Raji (cell line): ENCODE results near the gene DLST.

Source experiments
- POLR2A ChIP-seq: IDR thresholded peaks from 2 replicates; pipeline ENCODE4 v1.6.1; 2011; ENCODE audit warnings: low read depth, low read length, control low read depth; ENCODE audit not compliant: insufficient read depth

DLST gene

GRCh38 chr14:74947353-74948227 lies 65.9 kb downstream of the DLST start:
- TF ChIP-seq POLR2A = no peak

DNA sequence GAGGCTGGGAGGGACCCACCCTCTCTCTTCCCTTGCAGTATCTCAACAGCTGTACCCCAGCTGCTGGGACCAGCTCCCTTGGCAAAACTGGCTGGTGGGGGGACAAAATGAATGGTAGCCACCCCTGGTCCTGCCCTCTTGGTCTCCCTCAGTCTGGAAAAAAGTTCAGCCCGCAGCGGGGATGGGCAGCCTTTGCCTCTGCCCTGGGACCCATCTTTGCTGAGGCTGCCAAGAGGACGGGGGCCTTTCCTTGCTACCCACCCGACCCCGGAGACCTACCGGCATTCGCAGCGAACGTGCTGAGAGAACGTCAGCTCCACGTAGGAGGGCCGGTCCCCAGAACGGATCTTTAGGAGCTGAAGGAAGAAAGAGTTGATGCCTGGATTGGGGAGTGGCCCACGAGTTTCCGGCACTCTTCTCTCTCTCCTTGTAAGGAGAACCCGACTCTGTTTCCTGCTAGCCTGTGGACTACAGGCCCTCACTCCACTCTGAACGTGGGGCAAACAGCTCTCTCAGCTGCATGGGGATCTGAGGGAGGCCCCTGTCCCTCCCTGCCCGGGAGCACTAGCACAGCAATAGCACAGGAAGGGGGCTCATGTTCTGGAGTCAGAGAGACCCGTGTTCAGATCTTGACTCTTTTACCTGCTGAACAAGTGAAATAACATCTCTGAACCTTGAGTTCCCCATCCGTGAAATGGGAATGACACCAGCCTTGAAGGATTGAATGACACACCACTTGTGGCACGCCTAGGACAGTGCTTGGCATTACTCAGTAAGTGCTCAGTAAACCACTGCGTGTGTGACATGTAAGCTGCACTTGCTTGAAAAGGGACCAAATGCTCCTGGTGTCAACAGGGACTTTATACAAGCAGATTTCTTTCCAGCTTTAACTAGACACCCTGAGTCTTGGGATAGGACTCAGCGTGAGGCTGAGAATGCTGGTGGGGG lies 66.8 kb downstream of the DLST start:
- TF ChIP-seq POLR2A = no peak

DNA sequence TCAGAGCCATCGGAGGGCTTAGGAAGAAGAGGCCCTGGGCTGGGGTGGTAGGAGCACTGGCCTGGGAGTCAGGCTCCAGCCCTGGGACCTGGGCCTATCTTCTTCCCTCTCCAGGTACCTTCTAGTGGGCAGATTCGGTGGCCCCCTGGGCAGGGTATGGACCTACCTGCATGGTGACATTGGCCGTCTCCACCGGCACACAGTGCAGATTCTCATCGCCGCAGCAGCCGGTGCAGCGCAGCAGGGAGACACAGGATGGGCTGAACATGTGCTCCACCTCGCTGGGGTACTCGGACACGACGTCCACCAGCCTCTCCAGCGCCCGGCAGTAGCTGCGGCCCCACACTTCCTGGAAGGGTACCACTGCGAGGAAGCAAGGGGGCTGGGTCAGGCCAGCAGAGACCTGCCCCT lies 67.5 kb downstream of the DLST start:
- no peak for TF ChIP-seq POLR2A

DNA sequence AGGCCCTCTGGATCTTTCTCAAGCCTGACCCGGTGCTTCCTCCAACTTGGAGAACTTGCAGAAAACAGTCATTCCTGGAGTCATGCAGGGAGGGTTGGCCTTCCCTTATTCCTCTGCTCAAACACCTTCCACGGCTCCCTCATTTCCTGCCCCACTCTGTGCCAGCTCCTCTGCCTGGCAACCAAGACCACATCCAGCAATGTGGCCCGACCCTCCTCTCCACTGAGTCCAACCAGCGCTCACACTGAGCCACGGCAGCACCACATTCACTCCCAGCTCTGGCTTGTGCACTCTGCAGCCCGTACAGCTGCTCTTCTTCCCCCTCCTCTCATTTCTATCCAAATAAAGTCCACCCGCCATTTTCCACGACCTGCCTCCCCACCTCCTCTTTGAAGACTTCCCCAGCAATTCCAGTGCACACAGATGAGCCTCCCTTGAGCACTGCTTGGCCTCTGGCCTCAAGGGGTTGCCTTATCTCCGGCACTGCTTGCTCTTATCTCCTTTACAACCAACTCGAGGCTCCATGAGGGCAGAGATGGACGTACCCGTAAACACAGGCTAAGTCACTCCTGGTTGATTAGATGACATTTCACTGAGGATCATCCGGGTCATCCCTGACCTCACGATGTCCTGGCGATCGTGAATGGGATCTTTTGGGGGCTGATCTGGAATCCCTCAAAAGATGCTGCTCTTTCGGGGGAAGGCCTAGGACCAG lies 68.3 kb downstream of the DLST start:
- TF ChIP-seq POLR2A = no peak

DNA sequence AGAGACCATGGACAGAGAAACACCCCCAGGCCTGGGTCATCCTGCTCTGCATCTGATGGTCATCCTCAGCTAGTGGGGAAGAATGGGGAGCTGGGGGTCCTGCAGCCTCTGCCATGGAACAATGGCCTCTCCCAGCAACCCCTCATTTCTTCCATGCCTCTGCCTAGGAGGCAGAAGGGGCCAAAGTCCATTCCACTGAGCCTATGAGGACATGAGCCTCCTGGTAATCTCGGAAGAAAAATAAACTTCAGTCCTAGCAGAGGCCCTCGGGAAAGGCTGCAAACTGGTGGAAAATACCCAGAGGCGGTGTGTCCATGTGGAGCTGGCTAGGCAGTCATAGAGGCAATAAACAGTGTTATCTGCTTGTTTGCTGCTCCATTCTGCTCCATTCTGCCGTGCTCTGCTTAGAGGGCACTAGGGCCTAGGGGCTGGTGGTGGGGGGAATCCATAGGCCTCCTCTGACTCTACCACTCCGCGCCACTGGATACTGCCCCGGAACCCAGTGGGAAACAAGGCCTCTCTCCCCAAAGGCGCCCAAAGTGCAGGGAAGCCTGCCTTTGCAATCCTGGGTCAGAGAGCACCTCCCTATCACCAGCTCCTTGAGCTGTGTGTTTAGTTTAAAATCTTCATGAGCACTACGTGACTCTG lies 69.2 kb downstream of the DLST start:
- TF ChIP-seq POLR2A = no peak

DNA sequence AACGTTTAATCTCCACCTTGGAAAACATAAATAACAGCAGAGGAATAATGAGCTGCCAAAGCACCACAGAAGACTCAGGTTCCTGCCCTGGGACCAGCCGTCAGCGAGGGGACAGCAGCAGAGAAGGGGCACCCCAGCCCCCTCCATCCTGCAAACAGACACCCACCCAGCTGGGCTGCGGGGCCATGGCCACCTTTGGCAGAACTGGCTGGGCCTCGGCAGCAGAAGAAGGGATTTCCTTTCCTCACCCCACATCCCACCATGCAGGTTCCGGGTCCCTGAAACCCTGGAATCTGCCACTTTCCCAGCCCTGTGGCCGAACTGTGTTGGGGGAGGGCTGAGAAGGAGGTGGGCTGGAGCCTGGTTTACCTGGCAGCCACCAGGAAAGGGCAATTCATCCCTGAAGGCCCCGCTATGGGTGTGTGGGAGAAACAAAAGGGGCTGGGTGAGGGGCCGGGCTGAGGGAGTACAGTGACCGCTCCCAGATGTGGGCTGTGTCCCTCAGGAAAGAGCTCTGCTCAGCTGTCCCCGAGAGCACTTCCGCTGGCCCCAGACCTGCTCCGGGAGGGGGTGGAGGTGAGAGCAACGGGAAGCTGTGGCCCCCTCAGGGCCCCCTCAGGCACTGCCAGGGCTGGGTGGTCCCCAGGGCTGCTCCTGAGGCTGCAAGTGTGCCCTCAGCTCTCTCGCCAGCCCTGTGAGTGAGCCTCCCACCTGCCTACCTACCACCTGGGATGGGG lies 69.9 kb downstream of the DLST start:
- no peak for TF ChIP-seq POLR2A

DNA sequence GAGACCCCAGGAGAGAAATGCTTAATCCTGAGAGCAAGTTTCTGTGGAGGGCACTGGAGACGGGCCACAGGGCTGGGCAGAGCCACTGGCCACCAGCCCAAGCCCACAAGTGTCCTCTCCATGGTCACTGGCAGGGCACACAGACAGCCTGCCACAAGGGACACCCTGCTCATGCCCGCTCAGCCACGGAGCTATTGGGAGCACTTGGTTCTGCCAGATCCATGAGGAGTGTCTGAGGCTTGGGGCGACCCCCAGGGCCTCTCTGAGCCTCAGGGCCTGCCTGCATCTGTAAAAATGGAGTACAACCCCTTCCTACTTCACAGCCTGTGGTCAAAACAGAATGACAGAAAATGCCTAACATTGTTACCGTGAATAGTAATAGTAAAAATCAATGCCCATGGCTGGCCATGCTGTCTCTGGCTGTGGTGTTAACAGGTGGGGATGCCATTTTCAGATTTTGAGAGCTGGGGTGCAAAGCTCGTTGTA lies 70.5 kb downstream of the DLST start:
- no peak for TF ChIP-seq POLR2A

GRCh38 chr14:74952697-74953484 lies 71.2 kb downstream of the DLST start:
- no peak for TF ChIP-seq POLR2A
